T-helper 2 cell treated with Interferon-gamma antibody and Interleukin-4, amounts not matched to agents 100 ng/mL and 5 ng/mL, for 36 hours (primary cell): Measurements from ENCODE around the gene POLD4. TPM values are rescaled to one million over a fixed set of nuclear protein-coding genes. Genes with fewer than 3 reads are reported as not detected.

Experiments used
- intact Hi-C: fragments of 100-400 bp; cut with micrococcal nuclease; formaldehyde crosslinking; loops from one replicate; pipeline ENCODE4 v1.15.1; 2023
- total RNA-seq: library from RNA; stranded (reverse); gene quantifications from 2 replicates; pipeline ENCODE4 v1.2.3, GENCODE V29; 2022

POLD4 gene
- total RNA-seq, 1 donor from 2014 or later: 48.0 TPM

- intact Hi-C loops: no loop called here
Observed at GRCh38 chr11:67354075-67355022, 1.0 kb upstream of the POLD4 start.

- intact Hi-C loops: loop anchor here (1.0 to 2.0 kb wide), 4 partner anchors 36 to 254 kb away; partner anchors contain the start of genes AIP, CDK2AP2 and NDUFV1
Observed at GRCh38 chr11:67352546-67353316, 615 bp downstream of the POLD4 start.

- intact Hi-C loops: loop anchor here (1.0 to 2.0 kb wide), 2 partner anchors 31 to 35 kb away; no protein-coding TSS in a partner anchor
Observed at GRCh38 chr11:67351275-67352005, 1.9 kb downstream of the POLD4 start.

GRCh38 chr11:67349928-67350465 lies 3.3 kb downstream of the POLD4 start:
- intact Hi-C loops: no loop called here

- intact Hi-C loops: no loop called here
Observed at GRCh38 chr11:67349457-67349856, 3.9 kb downstream of the POLD4 start.

GRCh38 chr11:67349036-67349435 lies 4.3 kb downstream of the POLD4 start:
- intact Hi-C loops: no loop called here

GRCh38 chr11:67347964-67348749 lies 5.2 kb downstream of the POLD4 start:
- intact Hi-C loops: no loop called here

GRCh38 chr11:67345920-67346819 lies 7.2 kb downstream of the POLD4 start:
- intact Hi-C loops: no loop called here

- intact Hi-C loops: no loop called here
Observed at GRCh38 chr11:67345247-67345919, 8.0 kb downstream of the POLD4 start.

- intact Hi-C loops: no loop called here
Observed at GRCh38 chr11:67344264-67344663, 9.1 kb downstream of the POLD4 start.

GRCh38 chr11:67337257-67337656 lies 16.1 kb downstream of the POLD4 start:
- intact Hi-C loops: no loop called here

GRCh38 chr11:67332081-67332691 lies 21.2 kb downstream of the POLD4 start:
- intact Hi-C loops: no loop called here

GRCh38 chr11:67323526-67323925 lies 29.8 kb downstream of the POLD4 start:
- intact Hi-C loops: no loop called here

GRCh38 chr11:67322049-67322448 lies 31.3 kb downstream of the POLD4 start:
- intact Hi-C loops: no loop called here

GRCh38 chr11:67321313-67321871 lies 32.0 kb downstream of the POLD4 start:
- intact Hi-C loops: no loop called here

GRCh38 chr11:67320691-67321090 lies 32.7 kb downstream of the POLD4 start:
- intact Hi-C loops: no loop called here

- intact Hi-C loops: no loop called here
Observed at GRCh38 chr11:67320011-67320410, 33.3 kb downstream of the POLD4 start.

GRCh38 chr11:67318876-67319275 lies 34.5 kb downstream of the POLD4 start:
- intact Hi-C loops: loop anchor here (10.0 kb wide), 1 partner anchor 234 kb away; no protein-coding TSS in a partner anchor
